ENCODE measurements around the gene CDC42EP4. TPM values are rescaled to one million over a fixed set of nuclear protein-coding genes. Genes with fewer than 3 reads are reported as not detected.
"Not testable (repeated sequence)": the region's sequence is repeated elsewhere in the genome, so short reads cannot be mapped to it uniquely, and the experiment has no call there.

Gene CDC42EP4
- total RNA-seq, 1 donor from 2014 or later: 33.4 TPM

- no peak for DNase-seq (ENCODE audit: low read depth, low spot score)
- H3K4me1 Mint-ChIP-seq: peaks cover 24% of the 10 kb centered on the region
- H3K9me3 Mint-ChIP-seq: no peaks in the 10 kb centered on the region
- no peak overlapping the region for H3K4me3 Mint-ChIP-seq
- TF ChIP-seq CTCF (conservative IDR thresholded peaks at IDR 0.05): no peak
- no peak overlapping the region for H3K27ac Mint-ChIP-seq (ENCODE audit: unreplicated experiment)
- peaks cover 17% of the 10 kb centered on the region for H3K27me3 Mint-ChIP-seq (ENCODE audit: low read depth)
- H3K36me3 Mint-ChIP-seq (ENCODE audit: low read depth): no peaks in the 10 kb centered on the region
These were observed 6.0 kb upstream of the CDC42EP4 start for GRCh38 chr17:73317513-73318426.

GRCh38 chr17:73316919-73317505 is 5.2 kb upstream of the CDC42EP4 start:
- no peak for TF ChIP-seq CTCF (conservative IDR thresholded peaks at IDR 0.05)
- DNase-seq (ENCODE audit: low read depth, low spot score): no peak
- peaks cover 28% of the 10 kb centered on the region for H3K4me1 Mint-ChIP-seq
- no peaks in the 10 kb centered on the region for H3K36me3 Mint-ChIP-seq (ENCODE audit: low read depth)
- no peak overlapping the region for H3K4me3 Mint-ChIP-seq
- H3K27me3 Mint-ChIP-seq (ENCODE audit: low read depth): peaks cover 21% of the 10 kb centered on the region
- no peak overlapping the region for H3K27ac Mint-ChIP-seq (ENCODE audit: unreplicated experiment)
- no peaks in the 10 kb centered on the region for H3K9me3 Mint-ChIP-seq

- Mint-ChIP-seq H3K9me3 (no peaks in the 10 kb centered on the region), H3K27ac (ENCODE audit: unreplicated experiment) (no peak overlapping the region), H3K36me3 (ENCODE audit: low read depth) (no peaks in the 10 kb centered on the region), H3K4me3 (no peak overlapping the region), H3K27me3 (ENCODE audit: low read depth) (peaks cover 21% of the 10 kb centered on the region), H3K4me1 (peaks cover 21% of the 10 kb centered on the region)
- no peak for TF ChIP-seq CTCF (conservative IDR thresholded peaks at IDR 0.05)
- no peak for DNase-seq (ENCODE audit: low read depth, low spot score)
These were observed 3.7 kb upstream of the CDC42EP4 start for GRCh38 chr17:73315471-73315870.

GRCh38 chr17:73313526-73314127 is 1.8 kb upstream of the CDC42EP4 start:
- no peaks in the 10 kb centered on the region for H3K36me3 Mint-ChIP-seq (ENCODE audit: low read depth)
- peaks cover 30% of the 10 kb centered on the region for H3K27me3 Mint-ChIP-seq (ENCODE audit: low read depth)
- TF ChIP-seq CTCF (conservative IDR thresholded peaks at IDR 0.05): no peak
- DNase-seq (ENCODE audit: low read depth, low spot score): no peak
- no peaks in the 10 kb centered on the region for H3K9me3 Mint-ChIP-seq
- H3K4me3 Mint-ChIP-seq: peak overlapping the region; percentile 78
- H3K27ac Mint-ChIP-seq (ENCODE audit: unreplicated experiment): peak overlapping the region; percentile 28
- peaks cover 33% of the 10 kb centered on the region for H3K4me1 Mint-ChIP-seq

GRCh38 chr17:73312887-73313286 is 1.1 kb upstream of the CDC42EP4 start:
- not testable (repeated sequence) for H3K9me3 Mint-ChIP-seq; H3K27ac Mint-ChIP-seq (ENCODE audit: unreplicated experiment); DNase-seq (ENCODE audit: low read depth, low spot score); H3K36me3 Mint-ChIP-seq (ENCODE audit: low read depth)
- H3K4me3 Mint-ChIP-seq: peak overlapping the region; percentile 95
- peaks cover 36% of the 10 kb centered on the region for H3K27me3 Mint-ChIP-seq (ENCODE audit: low read depth)
- peaks cover 32% of the 10 kb centered on the region for H3K4me1 Mint-ChIP-seq
